WERI-Rb-1 (cell line): ENCODE results near the gene EEF1A1.

Source experiments
- DNase-seq: peaks from one replicate; pipeline ENCODE4 v3.0.0-alpha.2; 2020
- H3K27ac ChIP-seq: fragments of 250-450 bp; sonication (Bioruptor Pico); 2 replicates; pipeline ENCODE4 v1.5.1; 2020; ENCODE audit warnings: mild to moderate bottlenecking, moderate library complexity
- H3K27me3 ChIP-seq: fragments of 250-450 bp; sonication (Bioruptor Pico); 2 replicates; pipeline ENCODE4 v1.5.1; 2021; ENCODE audit warnings: mild to moderate bottlenecking, low read depth, moderate library complexity; ENCODE audit not compliant: insufficient read depth, severe bottlenecking
- H3K36me3 ChIP-seq: fragments of 250-450 bp; sonication (Bioruptor Pico); 2 replicates; pipeline ENCODE4 v1.5.1; 2020; ENCODE audit warnings: mild to moderate bottlenecking, moderate library complexity
- H3K4me3 ChIP-seq: 2 replicates; pipeline ENCODE4 v1.5.1; 2011; ENCODE audit warnings: low read depth, mild to moderate bottlenecking, control low read depth, low read length
- H3K9me3 ChIP-seq: fragments of 250-450 bp; sonication (Bioruptor Pico); 2 replicates; pipeline ENCODE4 v1.5.1; 2021; ENCODE audit warnings: mild to moderate bottlenecking, moderate library complexity; ENCODE audit not compliant: severe bottlenecking
- CTCF ChIP-seq: IDR thresholded peaks from 2 replicates; pipeline ENCODE4 v1.5.1; 2011; ENCODE audit warnings: low read depth, mild to moderate bottlenecking, control low read depth, inconsistent platforms, low read length

EEF1A1 gene

DNA sequence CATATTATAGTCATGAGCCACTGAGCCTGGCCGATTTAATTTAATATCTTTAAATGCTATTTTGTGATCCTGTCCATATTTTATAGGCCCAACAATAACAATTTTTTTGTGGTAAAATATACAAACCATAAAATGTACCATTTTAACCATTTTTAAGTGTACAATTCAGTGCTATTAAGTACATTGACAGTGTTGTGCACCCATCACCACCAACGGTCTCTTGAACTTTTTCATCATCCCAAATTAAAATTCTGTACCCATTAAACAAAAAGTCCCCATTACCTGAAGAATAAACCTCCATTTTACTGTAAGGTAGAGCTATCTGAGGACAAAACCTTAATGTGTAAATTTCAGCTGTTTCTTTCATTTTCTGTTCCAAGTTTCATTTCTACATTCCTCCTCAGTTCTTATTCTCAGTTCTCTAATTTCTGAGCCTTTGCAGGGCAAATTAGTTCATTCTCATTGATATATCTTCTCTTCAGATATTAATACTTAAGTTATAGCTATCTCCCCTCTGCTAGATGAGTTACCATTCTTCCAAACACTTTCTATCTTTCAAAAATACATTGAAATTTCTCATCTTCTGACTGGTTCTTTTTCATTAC, 49.0 kb downstream of the EEF1A1 start:
- Histone ChIP-seq H3K9me3 (no peaks in the 10 kb centered on the region), H3K36me3 (peaks cover 82% of the 10 kb centered on the region), H3K27me3 (no peaks in the 10 kb centered on the region), H3K27ac (no peak overlapping the region), H3K4me3 (no peak overlapping the region)
- DNase-seq: no peak
- TF ChIP-seq CTCF: no peak
